Keratinocyte (primary cell): ENCODE measurements around the gene ATM.

Experiments used
- CTCF ChIP-seq, 3 experiments: IDR thresholded peaks in 1 of 3; conservative IDR thresholded peaks in 1 of 3; optimal IDR thresholded peaks in 1 of 3; 2 replicates in 2 of 3; 3 replicates in 1 of 3; pipeline versions ENCODE3 to v1.5.1; 2011; ENCODE audit warnings: low read length in 3 of 3, mild to moderate bottlenecking in 3 of 3, moderate library complexity in 2 of 3, control low read depth in 1 of 3, inconsistent platforms in 1 of 3; ENCODE audit not compliant: insufficient read depth in 2 of 3; ENCODE audit errors: extremely low read depth in 1 of 3
- EZH2 ChIP-seq: IDR thresholded peaks from one replicate; pipeline ENCODE4 v1.6.1; 2012; ENCODE audit warnings: inconsistent platforms, mild to moderate bottlenecking, low read length, moderate library complexity

- TF ChIP-seq CTCF (optimal IDR thresholded peaks at IDR 0.05 in 1 of 3, IDR thresholded peaks at IDR 0.05 in 1 of 3, conservative IDR thresholded peaks at IDR 0.05 in 1 of 3; ENCODE audit: extremely low read depth in 1 of 3, insufficient read depth in 2 of 3, low read length in 3 of 3): no peak
- TF ChIP-seq EZH2: no peak
Observed at GRCh38 chr11:108228251-108228650, 5.4 kb downstream of the ATM start.
